GM12864 (cell line): ENCODE measurements around the gene OIT3.

Source experiments
- DNase-seq: peaks from one replicate; pipeline ENCODE4 v3.0.0-alpha.2; 2011; ENCODE audit warnings: low read depth
- H3K4me3 ChIP-seq: 2 replicates; pipeline ENCODE4 v1.5.1; 2011; ENCODE audit warnings: mild to moderate bottlenecking, low read depth, low read length, control low read depth
- TF ChIP-seq, protein P1 (sequence below): IDR thresholded peaks from 2 replicates; pipeline ENCODE4 v1.5.1; 2011; ENCODE audit warnings: low read depth, mild to moderate bottlenecking, moderate library complexity, low read length, control low read depth, inconsistent platforms; ENCODE audit errors: missing control alignments

The OIT3 gene

DNA sequence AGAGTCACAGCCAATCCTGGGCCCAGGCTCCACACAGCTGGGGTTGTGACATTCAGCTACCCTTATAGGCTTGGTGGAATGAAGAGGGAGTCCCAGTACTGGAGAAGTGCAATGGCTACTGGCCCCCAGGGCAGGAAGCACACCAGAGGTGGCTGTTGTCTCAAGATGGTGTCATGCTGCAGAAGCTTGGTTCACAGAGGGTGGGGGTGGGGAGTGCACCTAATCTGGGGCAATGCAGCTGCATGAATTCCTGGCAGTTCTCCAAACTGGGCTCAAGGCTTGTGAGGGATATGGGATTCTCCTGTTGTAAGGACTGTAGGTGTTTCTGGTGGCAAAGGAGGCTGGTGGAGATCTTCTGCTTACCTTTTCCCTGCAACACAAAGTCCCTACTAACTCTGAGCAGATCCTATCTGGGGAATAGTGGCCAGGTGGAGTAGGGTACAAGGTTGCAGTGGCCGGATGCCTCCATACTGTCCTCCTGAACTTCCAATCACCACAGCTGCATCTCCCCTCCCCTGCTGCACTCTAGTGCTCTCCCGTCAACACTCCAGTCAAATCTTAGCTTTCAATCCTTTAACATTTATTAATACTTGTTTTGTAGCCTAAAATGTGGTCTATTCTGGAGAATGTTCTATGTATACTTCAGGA is 88.5 kb downstream of the OIT3 start:
- no peak overlapping the region for H3K4me3 ChIP-seq
- DNase-seq = no peak
- TF ChIP-seq, protein P1, sequence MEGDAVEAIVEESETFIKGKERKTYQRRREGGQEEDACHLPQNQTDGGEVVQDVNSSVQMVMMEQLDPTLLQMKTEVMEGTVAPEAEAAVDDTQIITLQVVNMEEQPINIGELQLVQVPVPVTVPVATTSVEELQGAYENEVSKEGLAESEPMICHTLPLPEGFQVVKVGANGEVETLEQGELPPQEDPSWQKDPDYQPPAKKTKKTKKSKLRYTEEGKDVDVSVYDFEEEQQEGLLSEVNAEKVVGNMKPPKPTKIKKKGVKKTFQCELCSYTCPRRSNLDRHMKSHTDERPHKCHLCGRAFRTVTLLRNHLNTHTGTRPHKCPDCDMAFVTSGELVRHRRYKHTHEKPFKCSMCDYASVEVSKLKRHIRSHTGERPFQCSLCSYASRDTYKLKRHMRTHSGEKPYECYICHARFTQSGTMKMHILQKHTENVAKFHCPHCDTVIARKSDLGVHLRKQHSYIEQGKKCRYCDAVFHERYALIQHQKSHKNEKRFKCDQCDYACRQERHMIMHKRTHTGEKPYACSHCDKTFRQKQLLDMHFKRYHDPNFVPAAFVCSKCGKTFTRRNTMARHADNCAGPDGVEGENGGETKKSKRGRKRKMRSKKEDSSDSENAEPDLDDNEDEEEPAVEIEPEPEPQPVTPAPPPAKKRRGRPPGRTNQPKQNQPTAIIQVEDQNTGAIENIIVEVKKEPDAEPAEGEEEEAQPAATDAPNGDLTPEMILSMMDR = no peak
